ENCODE results near the gene ENAH.
"Not testable (repeated sequence)": the region's sequence is repeated elsewhere in the genome, so short reads cannot be mapped to it uniquely, and the experiment has no call there.

Gene ENAH

DNA sequence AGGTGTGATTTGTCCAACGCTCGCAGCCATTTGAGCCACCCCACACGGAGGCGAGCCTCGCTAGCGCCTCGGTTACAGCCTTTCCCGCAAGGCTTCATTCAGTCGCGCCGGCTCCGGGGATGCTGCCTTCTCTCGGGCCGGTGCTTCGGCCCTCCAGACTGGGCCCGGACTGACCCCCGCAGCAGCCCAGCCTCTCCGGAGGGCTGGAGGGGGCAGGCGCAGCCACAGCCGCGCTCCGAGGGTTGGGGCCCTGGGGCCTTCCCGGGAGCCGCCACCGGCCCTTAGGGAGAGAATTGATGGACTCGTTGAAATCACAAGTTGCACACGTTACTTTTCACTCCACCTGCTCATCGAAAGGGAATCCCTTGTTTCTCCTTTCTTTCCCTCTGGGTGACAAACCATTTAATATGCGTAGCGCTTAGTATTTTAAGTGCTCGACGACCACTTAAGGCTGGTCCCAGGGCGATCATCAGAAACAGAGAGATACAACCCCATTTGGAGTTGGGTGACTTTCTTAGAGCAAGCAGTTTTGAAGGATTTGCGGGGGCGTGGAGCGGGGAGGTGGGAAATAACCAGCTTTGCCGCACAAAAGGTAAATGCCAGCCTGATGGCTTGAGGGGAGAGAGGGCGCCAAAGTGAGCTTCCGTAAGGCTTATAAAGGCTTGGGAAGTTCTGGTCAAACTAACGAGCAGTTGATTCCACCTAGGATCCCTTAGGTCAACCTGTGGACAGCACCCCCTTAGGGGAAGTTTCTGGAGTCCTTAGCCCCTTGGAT is 24.6 kb upstream of the ENAH start:
- in situ Hi-C loops (cut with MboI; ENCODE audit: low sequenced_read_pairs): no loop called here

DNA sequence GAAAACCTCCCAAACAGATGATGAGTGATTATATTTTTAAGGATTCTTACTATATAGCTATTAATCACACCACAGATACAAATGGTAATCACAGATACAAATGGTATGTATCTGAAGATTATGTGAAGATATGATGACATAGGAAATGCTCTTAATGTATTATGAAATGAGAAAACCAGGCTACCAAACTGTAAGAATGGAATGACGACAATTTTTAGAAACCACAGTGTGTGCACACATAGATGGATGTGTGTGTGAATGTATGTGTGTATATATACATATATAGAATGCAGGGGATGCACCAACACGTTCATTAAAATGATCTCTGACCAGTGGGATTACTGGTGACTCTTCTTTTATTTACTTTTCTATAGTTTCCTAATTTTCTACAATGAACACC is 21.5 kb upstream of the ENAH start:
- in situ Hi-C loops (cut with MboI; ENCODE audit: low sequenced_read_pairs): no loop called here

DNA sequence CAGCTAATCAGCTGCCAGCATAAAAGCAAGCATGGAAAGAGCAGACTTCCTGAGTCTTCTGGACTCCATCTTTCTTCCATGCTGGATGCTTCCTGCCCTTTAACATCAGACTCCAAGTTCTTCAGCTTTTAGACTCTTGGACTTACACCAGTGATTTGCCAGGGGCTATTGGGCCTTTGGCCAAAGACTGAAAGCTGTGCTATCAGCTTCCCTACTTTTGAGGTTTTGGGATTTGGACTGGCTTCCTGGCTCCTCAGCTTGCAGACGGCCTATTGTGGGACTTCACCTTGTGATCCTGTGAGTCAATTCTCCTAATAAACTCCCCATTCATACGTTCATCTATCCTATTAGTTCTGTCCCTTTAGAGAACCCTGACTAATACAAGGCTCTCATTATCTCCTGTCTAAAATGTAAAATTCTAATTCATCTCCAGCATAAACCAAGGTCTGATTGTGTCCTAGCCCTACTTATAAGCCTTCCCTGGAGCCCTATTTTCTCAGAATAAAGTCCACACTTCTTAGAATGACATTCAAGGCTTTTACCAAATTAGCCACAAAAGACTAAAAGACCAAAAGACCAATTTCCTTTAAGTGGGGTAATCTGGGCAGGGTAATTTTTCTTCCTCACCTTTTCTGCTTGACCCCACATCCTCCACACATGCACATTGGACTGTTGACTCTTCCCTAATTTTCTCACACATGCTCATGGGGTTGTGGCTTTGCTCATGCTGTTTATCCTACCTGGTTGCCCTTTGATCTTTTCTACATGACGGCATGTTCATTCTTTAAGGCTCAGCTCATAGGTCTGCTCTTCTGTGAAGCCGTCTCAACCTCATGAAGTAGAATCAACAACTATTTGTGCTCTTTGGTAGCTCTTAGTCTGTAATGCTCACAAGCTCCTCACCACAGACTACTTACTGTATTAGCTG is 18.1 kb upstream of the ENAH start:
- in situ Hi-C loops (cut with MboI; ENCODE audit: low sequenced_read_pairs): no loop called here

DNA sequence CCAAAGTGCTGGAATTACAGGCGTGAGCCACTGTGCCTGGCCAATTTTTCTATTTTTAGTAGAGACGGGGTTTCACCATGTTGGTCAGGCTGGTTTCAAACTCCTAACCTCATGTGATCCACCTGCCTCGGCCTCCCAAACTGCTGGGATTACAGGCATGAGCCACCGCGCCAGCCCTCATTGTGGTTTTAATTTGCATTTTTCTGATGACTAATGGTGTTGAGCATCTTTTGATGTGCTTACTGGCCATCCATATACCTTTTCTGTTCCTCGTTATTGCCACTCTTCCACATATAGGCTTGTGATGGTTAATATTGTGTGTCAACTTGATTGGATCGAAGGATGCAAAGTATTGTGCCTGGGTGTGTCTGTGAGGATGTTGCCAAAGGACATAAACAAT is 17.4 kb upstream of the ENAH start:
- in situ Hi-C loops (cut with MboI; ENCODE audit: low sequenced_read_pairs): no loop called here

DNA sequence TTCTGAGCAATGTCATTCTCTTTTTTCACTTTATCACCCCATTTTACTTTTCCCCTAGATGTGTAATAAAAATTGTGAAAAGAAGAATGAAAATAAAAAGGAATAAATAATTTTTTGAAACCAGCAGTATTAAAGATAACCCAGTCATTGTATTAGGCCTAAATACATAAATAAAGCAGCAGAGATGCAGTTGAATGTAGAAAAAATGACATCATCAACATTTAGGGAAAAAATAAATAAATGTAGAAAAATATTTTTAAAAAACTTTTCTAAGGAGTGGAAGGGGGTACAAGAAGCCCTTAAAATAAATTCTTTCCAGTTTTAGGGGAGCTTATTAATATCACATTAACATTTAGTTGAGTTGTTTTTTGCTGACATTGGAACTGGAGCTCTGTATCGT is 15.3 kb upstream of the ENAH start:
- in situ Hi-C loops (cut with MboI; ENCODE audit: low sequenced_read_pairs): no loop called here

DNA sequence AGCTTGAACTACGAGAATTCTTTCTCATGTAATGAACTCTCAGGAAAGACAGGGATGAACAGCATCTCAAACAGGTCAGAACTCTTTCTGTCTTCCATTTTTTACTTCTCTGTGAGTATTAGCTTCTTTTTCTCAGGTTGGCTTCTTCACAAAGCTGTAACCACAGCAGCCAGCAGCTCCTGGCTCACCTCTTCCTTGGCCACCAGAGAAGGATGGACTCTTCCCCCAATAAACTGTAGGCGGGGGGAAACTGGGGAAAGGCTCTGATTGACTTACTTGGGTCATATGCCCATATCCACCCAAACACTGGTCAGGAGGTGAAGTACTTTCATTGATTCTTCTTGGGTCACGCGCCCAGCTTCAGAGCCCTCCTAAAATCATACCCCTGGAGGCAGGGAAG is 14.4 kb upstream of the ENAH start:
- in situ Hi-C loops (cut with MboI; ENCODE audit: low sequenced_read_pairs): no loop called here

DNA sequence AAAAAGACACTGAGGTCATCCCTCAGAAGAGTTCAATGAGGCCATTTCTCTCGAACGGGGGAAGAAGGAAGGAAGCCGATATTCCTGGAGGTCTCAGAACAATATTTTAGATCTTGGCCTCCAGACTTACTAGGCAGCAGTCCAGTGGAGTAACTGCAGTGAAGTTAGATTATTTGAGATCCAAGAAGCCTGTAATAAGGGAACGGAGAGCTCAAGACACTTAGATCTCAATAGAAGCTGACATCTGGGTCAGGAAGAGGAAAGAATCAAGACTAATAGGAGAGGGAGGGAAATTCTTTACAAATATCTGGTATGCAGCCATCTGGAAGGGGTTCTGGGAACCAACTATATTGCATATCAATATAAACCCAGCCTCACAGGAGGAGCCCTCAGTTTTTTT is 13.6 kb upstream of the ENAH start:
- in situ Hi-C loops (cut with MboI; ENCODE audit: low sequenced_read_pairs): no loop called here

DNA sequence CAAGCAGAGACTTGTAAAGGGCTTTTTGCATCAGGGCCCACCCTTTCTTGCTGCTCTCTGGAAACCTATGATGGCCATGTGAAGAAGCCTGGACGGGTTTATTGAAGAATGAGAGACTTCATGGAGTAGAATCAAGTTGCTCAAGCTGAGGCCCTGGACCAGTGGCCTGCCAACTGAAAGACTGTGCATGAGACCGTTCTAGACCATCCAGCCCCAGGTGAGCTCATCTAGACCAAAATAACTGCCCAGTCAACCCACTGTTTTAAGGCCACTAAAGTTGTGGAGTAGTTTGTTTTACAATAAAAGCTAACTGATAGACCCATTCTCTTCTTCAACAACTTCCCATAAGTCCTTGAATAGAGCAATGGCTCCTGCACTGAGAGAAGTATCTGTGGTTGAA is 11.8 kb upstream of the ENAH start:
- in situ Hi-C loops (cut with MboI; ENCODE audit: low sequenced_read_pairs): no loop called here

DNA sequence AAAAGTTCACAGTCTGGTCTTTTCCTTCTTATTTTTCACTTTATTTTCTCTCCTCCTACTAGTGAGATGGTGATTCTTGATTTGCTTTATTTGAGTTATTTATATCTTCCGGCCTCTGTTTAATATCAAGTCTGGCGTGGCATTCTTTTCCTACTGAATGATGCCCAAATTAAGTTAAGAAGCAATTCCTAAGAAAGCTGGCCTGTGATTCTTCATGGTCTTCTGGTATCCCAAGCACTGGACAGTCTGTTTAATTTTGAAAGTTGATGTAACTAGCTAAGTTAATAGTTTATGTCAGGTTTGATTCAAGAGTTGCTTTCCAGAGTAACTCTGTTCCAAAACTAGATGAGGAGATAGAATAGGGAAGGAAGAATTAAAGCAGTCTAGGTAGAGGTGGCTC is 9.2 kb upstream of the ENAH start:
- in situ Hi-C loops (cut with MboI; ENCODE audit: low sequenced_read_pairs): no loop called here

DNA sequence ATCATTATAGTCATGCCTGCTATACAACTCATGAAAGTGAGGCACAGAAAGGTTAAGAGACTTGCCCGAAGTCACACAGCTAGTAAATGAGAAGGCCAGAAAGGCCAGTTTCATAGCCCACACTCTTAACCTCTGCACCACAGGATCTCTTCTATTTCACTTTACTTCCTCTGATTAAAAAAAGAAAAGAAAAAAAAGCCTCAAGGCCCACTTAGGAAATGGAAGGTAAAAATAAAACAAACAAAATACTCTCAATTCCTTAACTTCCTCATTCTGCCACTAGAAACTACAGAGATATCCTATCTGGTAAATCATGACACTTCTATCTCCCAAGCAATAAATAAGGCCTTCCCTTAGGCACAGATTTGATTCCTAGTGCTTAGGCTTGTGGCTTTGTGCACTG is 7.6 kb upstream of the ENAH start:
- in situ Hi-C loops (cut with MboI; ENCODE audit: low sequenced_read_pairs): no loop called here

DNA sequence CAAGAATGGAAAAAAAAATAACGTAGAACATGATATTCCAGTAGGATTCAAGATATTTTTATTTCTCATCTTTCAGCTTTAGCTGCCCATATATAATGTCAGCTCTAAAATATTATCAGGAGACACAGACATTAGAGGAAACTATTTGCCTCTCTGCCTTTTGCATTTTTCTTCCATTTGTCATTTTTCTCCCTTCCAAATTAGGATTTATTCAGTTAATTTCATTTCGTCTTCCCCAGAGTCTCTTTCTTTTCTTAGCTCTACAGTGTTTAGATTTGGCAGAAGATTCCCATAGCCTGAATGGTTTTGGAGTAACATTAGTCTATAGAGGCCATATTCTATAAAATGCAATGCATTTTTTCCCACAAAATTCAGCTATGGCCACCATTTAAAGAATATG is 5.1 kb upstream of the ENAH start:
- in situ Hi-C loops (cut with MboI; ENCODE audit: low sequenced_read_pairs): no loop called here

DNA sequence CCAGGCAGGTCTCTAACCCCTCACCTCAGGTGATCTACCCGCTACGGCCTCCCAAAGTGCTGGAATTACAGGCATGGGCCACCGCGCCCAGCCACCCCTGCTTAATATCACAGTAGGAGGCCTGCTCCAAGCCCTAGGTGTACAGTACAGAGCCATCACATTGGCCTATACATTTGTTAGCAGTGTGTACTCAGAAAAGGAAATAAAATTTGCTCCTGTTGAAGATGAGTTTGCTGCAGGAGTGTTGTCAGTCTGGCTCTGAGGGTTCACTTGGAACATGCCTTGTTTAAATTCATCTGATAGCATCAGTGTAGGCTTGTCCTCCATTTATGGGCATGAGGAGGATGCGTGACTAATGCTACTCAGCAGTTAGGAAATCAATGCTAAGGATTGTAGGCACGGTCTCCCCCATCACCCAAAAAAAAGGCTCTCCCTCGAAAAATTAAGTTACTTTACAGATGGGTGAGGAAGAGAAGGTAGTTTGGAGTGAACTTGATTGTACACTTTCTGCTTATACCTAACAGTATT is 4.6 kb upstream of the ENAH start:
- in situ Hi-C loops (cut with MboI; ENCODE audit: low sequenced_read_pairs): no loop called here

DNA sequence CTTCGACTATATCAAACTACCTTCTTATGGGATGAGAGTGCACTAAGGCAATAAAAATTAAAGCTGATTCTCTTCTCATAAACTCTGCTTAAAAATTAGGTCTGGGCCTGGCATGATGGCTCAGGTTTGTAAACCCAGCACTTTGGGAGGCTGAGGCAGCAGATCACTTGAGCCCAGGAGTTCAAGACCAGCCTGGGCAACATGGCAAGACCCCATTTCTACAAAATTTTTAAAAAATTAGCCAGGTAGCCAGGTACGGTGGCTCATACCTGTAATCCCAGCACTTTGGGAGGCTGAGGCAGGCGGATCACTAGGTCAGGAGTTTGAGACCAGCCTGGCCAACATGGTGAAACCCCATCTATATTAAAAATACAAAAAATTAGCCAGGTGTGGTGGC is 3.3 kb upstream of the ENAH start:
- in situ Hi-C loops (cut with MboI; ENCODE audit: low sequenced_read_pairs): not testable (repeated sequence)

DNA sequence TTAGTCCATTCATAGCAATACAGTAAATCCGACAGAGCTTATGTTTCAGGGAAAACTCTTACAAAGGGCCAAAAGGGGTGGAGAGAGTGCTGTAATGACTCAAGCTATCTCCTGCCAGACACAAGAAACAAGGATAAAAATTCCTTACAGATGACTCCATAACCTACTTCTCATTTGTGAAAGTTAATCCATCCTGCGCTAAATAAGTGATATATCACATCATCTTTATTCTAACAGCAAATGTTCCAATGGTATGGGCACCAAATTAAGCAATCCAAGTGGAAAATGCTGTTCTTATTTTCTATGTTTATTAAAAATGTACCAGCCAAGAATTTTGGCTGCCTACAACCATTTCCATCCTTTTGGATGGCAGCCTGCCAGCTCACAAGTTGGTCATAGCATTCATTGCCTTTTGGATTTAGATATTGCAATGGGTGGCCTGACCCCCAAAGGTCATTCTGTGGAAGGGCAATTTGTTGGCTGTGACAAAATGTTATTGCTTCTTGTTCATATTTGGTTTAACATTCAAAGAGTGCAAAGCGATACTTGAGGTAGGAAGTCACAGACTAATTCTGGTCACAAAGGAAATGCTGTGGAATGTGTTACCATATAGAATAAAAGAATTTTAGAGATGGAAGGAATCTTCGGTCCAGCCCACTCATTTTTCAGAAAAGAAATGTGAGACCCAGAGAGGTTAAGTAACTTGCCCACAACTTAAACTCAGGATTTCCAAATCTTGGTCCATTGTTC is 2.8 kb upstream of the ENAH start:
- in situ Hi-C loops (cut with MboI; ENCODE audit: low sequenced_read_pairs): no loop called here

DNA sequence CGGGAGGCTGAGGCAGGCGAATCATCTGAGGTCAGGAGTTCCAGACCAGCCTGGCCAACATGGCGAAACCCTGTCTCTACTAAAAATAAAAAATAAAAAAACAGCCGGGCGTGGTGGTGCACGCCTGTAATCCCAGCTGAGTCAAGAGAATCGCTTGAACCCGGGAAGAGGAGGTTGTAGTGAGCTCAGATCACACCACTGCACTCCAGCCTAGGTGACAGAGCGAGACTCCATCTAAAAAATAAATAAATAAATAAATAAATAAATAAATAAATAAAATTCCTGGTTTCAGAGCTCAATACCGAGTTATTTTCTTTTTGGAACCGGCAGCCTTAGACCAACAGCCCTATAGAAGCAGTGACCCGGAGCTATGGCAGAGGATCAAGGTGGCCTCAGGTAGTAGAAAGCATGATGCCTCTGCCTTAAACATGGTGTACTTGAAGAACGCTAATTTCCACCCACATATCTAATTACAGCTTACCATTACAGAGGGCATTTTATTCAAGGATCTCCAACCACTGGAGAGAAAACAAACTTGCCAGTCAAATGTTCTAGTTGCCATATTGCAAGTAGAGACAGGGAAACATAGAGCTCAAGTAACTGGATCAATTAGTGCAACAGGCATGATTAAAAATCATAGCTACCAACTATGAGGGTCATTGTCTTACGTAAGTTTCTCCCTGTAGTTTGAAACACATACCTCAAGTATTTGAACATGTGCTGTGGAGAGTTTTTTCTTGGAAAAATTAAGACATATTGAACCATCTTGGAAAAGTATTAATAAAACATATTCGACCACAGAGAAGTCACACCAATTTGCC is 2.0 kb upstream of the ENAH start:
- in situ Hi-C loops (cut with MboI; ENCODE audit: low sequenced_read_pairs): no loop called here

DNA sequence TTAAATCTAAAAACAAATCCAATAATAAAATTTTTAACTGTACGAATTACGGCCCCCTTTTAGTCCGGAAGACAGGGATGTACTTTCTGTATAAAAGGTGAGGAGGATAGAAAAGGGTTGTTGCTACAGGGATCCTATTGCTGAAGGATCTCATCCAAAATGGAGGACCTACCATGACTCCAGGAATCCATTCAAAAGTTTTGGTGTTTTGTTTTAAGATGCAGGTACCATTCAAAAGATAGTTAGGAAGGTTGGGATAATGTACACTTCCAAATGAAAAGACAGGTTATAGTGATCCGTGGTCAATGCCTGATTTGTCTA is 1.3 kb upstream of the ENAH start:
- in situ Hi-C loops (cut with MboI; ENCODE audit: low sequenced_read_pairs): no loop called here

DNA sequence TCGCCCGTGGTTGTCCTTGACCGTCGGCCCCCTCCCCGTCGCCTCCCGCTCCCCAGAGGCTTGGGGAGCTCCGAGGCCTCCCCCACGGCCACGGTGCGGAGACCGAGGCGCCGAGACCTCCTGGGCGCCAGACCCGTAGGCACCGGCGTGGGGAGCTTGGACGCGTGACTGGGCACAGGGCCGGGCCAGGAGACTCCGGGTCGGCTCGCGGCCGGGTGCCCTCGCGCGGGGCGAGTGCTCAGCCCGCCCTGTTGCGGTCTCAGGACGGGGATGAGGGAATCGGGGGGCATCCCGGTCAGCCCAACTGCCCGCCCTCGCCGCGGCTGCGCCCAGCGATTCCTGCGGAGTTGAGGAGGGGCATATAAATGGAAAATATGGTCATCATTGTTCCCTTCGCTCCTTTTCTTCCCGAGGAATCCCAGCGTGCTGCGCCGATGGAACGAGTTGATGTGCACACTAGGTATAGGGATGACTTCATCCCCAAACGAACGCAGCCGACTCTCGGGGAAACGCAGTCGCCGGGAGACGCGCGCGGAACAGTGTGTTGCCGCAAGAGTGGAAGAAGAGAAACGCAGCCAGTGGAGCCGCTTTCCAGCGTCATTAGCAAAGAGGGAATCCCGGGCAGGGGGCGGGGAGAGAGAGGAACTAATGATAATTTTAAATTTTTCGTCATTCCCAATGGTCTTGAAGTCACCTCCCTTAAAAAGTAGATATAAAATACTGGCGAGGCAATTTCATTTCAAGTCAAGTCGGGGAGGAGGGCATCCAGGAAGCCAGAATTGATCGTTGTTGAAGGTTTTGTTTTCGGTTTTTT is 747 bp upstream of the ENAH start:
- in situ Hi-C loops (cut with MboI; ENCODE audit: low sequenced_read_pairs): no loop called here

DNA sequence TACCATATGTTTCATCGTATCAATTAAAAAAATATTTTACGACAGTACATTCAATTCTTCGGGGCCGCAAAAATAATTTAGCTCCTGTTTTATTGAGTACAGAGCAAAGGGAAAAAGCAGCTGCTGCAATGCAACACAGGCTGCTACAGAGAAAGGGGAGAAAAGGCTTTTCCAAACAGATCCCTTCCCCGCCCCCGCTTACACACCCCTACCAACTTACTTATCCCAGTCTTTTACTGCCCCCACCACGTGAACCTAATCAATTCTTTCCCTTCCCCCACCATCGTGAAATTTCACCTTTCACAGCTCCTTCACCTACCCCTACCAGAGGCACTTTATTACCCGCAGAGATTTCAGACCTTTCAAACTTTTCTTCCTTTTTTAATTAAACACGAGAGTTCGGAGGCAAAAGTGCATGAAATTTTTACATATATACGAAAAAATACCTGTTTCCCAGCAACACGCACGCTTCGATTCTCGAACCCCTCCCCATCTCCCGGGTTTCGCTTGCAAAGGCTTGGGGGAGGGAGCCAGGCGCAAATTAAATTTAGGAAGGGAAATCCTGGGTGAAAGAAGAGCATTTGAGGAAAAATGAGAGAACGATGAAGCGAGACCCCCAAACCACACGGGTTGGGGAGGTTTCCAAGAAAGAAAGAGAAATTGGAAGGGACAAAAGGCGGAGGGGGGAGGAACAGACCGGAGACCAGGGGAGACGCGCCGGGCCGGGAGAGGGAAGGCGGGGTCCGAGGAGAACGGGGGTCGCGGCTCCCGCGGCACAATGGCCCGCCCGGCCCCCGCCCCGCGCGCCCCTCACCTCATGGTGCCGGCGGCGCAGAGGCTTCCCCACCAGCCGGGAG is 823 bp downstream of the ENAH start:
- in situ Hi-C loops (cut with MboI; ENCODE audit: low sequenced_read_pairs): no loop called here

DNA sequence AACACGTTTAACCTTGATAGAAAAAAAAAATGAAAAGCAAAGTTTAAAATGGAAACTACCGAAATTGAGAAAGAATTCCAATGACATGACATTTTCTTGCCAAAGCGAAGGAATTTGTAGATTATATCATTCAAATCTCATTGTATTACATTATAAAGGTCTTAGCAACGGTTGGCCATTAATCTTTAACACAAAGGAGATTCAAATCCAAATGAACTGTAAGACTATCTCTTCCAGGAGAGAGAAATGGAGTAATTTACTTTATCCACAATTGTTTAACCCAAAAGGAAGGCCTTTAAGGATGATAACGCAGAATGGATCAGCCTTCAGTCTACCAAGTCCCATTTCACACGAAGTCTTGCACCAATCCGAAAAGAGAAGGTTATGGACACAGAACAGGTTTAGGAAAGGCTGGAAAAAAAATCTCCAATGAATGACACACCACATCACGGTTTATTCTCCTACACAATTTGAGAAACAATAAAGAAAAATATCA is 1.5 kb downstream of the ENAH start:
- in situ Hi-C loops (cut with MboI; ENCODE audit: low sequenced_read_pairs): no loop called here

Data from HL-60/S4 treated with retinoic acid at 250 ng/mL for 4 days and 3 days (cell line).